ENCODE data around the gene PSMD5. TPM values are rescaled to one million over a fixed set of nuclear protein-coding genes. Genes with fewer than 3 reads are reported as not detected.

The PSMD5 gene
- total RNA-seq, 3 donors from 2014 or later (not counting 1 experiment from before 2014, with no cell fraction given) = 24.6 to 41.2 (median 37.1) TPM

GRCh38 chr9:120770931-120771330 is 71.8 kb downstream of the PSMD5 start:
- no peak for DNase-seq
- H3K4me1 ChIP-seq (ENCODE audit: control insufficient read depth, insufficient read depth, low read length) = no peaks in the 10 kb centered on the region
- no peak overlapping the region for H3K4me3 ChIP-seq (ENCODE audit: low read length)
- peaks cover 0 to 3% of the 10 kb centered on the region in 2 donors for H3K4me1 Mint-ChIP-seq
- 91% methylated on average over 4 of the region's 4 CpGs for WGBS (ENCODE audit: insufficient coverage)
- H3K27ac ChIP-seq (ENCODE audit: low read length) = no peak overlapping the region
- no peak overlapping the region for H3K4me3 Mint-ChIP-seq
- no peaks in the 10 kb centered on the region for H3K27me3 ChIP-seq (ENCODE audit: control insufficient read depth, insufficient read depth, low read length)
- H3K9me3 ChIP-seq (ENCODE audit: control insufficient read depth, insufficient read depth, low read length) = no peaks in the 10 kb centered on the region
- no peaks in the 10 kb centered on the region for H3K27me3 Mint-ChIP-seq (ENCODE audit: low read depth in 2 of 2)
- no peak for ATAC-seq
- intact Hi-C loops (cut with micrococcal nuclease) = no loop called here
- no peak overlapping the region for H3K27ac Mint-ChIP-seq
- peaks cover 72% of the 10 kb centered on the region for H3K36me3 ChIP-seq (ENCODE audit: control insufficient read depth, insufficient read depth, low read length)
- TF ChIP-seq, protein P1, sequence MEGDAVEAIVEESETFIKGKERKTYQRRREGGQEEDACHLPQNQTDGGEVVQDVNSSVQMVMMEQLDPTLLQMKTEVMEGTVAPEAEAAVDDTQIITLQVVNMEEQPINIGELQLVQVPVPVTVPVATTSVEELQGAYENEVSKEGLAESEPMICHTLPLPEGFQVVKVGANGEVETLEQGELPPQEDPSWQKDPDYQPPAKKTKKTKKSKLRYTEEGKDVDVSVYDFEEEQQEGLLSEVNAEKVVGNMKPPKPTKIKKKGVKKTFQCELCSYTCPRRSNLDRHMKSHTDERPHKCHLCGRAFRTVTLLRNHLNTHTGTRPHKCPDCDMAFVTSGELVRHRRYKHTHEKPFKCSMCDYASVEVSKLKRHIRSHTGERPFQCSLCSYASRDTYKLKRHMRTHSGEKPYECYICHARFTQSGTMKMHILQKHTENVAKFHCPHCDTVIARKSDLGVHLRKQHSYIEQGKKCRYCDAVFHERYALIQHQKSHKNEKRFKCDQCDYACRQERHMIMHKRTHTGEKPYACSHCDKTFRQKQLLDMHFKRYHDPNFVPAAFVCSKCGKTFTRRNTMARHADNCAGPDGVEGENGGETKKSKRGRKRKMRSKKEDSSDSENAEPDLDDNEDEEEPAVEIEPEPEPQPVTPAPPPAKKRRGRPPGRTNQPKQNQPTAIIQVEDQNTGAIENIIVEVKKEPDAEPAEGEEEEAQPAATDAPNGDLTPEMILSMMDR (IDR thresholded peaks at IDR 0.05) = no peak
- H3K36me3 Mint-ChIP-seq = peaks cover 25% of the 10 kb centered on the region
- no peaks in the 10 kb centered on the region for H3K9me3 Mint-ChIP-seq

DNA sequence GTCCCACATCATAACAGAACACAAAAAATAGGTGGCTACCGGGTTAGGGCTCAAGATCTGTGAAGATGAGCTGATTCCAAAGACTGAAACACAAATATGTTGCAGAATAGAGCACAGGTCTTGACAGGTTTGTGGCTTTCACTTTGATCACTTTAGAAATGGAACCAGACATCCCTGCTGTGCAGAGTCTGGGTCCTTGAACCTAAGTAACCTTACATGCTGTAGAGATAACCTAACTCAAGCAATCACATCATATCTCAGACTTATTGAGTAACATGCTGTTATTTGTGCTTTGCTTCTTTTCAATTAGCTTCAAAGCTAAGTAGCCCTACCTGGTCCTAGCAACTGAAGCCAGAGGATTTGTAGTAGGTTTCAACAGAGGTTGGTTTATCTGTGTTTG is 73.8 kb downstream of the PSMD5 start:
- TF ChIP-seq, protein P1 (IDR thresholded peaks at IDR 0.05) = no peak
- intact Hi-C loops (cut with micrococcal nuclease) = no loop called here
- no peak overlapping the region for H3K4me3 Mint-ChIP-seq
- ATAC-seq = no peak
- peaks cover 0 to 5% of the 10 kb centered on the region in 2 donors for H3K4me1 Mint-ChIP-seq
- 75% methylated on average over 1 of the region's 1 CpG for WGBS (ENCODE audit: insufficient coverage)
- no peak overlapping the region for H3K27ac Mint-ChIP-seq
- Histone ChIP-seq H3K27ac (ENCODE audit: low read length) (no peak overlapping the region), H3K4me3 (ENCODE audit: low read length) (no peak overlapping the region), H3K4me1 (ENCODE audit: control insufficient read depth, insufficient read depth, low read length) (no peaks in the 10 kb centered on the region), H3K36me3 (ENCODE audit: control insufficient read depth, insufficient read depth, low read length) (peaks cover 68% of the 10 kb centered on the region), H3K9me3 (ENCODE audit: control insufficient read depth, insufficient read depth, low read length) (no peaks in the 10 kb centered on the region), H3K27me3 (ENCODE audit: control insufficient read depth, insufficient read depth, low read length) (no peaks in the 10 kb centered on the region)
- DNase-seq = no peak
- H3K9me3 Mint-ChIP-seq = no peaks in the 10 kb centered on the region
- H3K36me3 Mint-ChIP-seq = peaks cover 19% of the 10 kb centered on the region
- no peaks in the 10 kb centered on the region for H3K27me3 Mint-ChIP-seq (ENCODE audit: low read depth in 2 of 2)

- Mint-ChIP-seq H3K27me3 (ENCODE audit: low read depth in 2 of 2) (no peaks in the 10 kb centered on the region), H3K9me3 (no peaks in the 10 kb centered on the region)
- H3K27ac ChIP-seq (ENCODE audit: low read length) = no peak overlapping the region
Measured at GRCh38 chr9:120768247-120768646, 74.5 kb downstream of the PSMD5 start.

More at GRCh38 chr9:120768247-120768646, 74.5 kb downstream of the PSMD5 start:
- no peak overlapping the region for H3K4me3 Mint-ChIP-seq
- ATAC-seq (no peak), DNase-seq (no peak)
- H3K4me1 Mint-ChIP-seq = peaks cover 0 to 5% of the 10 kb centered on the region in 2 donors
- H3K36me3 ChIP-seq (ENCODE audit: control insufficient read depth, insufficient read depth, low read length) = peaks cover 75% of the 10 kb centered on the region
- no peaks in the 10 kb centered on the region for H3K27me3 ChIP-seq (ENCODE audit: control insufficient read depth, insufficient read depth, low read length)
- H3K27ac Mint-ChIP-seq = peak overlapping the region; percentile 19 to 29
- H3K36me3 Mint-ChIP-seq = peaks cover 19% of the 10 kb centered on the region
- H3K9me3 ChIP-seq (ENCODE audit: control insufficient read depth, insufficient read depth, low read length) = no peaks in the 10 kb centered on the region
- WGBS (ENCODE audit: insufficient coverage) = 100% methylated on average over 4 of the region's 4 CpGs
- TF ChIP-seq, protein P1 (IDR thresholded peaks at IDR 0.05) = no peak
- H3K4me3 ChIP-seq (ENCODE audit: low read length) = no peak overlapping the region
- H3K4me1 ChIP-seq (ENCODE audit: control insufficient read depth, insufficient read depth, low read length) = no peaks in the 10 kb centered on the region
- intact Hi-C loops (cut with micrococcal nuclease) = no loop called here

All from natural killer cell (primary cell).